ENCODE data around the gene ERI3. TPM values are rescaled to one million over a fixed set of nuclear protein-coding genes. Genes with fewer than 3 reads are reported as not detected.

ERI3 gene
- total and polyA plus RNA-seq, 9 of the 15 experiments (the other 6 are each of a cell fraction or from before 2014, with no cell fraction given), result 47.8 to 93.4 (median 67.2) TPM

- DNase-seq (ENCODE audit: extremely low read depth in 1 of 4, low spot score in 3 of 4), result no peak
- Histone ChIP-seq H3K9ac (ENCODE audit: insufficient read depth in 1 of 2, low read depth in 2 of 2, low read length in 2 of 2) (no peak overlapping the region), H3K9me3 (replicated peaks; ENCODE audit: control insufficient read depth, insufficient read depth, low read depth, low read length) (no peaks in the 10 kb centered on the region), H3K36me3 (ENCODE audit: control insufficient read depth, insufficient read depth, low read length) (peaks cover 84% of the 10 kb centered on the region; the same call in 2 of the 3 replicates), H3K4me3 (no peak overlapping the region), H4K20me1 (replicated peaks; ENCODE audit: control insufficient read depth, insufficient read depth, low read length) (no peaks in the 10 kb centered on the region), H3K27ac (ENCODE audit: extremely low read depth, low read depth, low read length) (no peak overlapping the region), H3K27me3 (ENCODE audit: control insufficient read depth in 2 of 2, insufficient read depth in 2 of 2, low read length in 2 of 2) (no peaks in the 10 kb centered on the region), H3K79me2 (ENCODE audit: control insufficient read depth, insufficient read depth, low read length) (no peaks in the 10 kb centered on the region), H2AFZ (ENCODE audit: low read depth, low read length) (no peak overlapping the region), H3K9me1 (ENCODE audit: control insufficient read depth, insufficient read depth, low read length) (no peaks in the 10 kb centered on the region), H3K4me1 (replicated peaks in 1 of 2; ENCODE audit: control insufficient read depth in 2 of 2, insufficient read depth in 2 of 2, low read length in 2 of 2) (no peaks in the 10 kb centered on the region; a peak in 1 of 5 replicates), H3K4me2 (ENCODE audit: insufficient read depth, low read length) (no peak overlapping the region)
- in situ Hi-C loops (cut with MboI), result no loop called here
- no peak for FAIRE-seq
- no peak for ATAC-seq
- WGBS (ENCODE audit: insufficient coverage, low coverage, missing lambda C conversion rate), result 88% methylated on average over 10 of the region's 10 CpGs
- BruUV-seq (replicated peaks), result no TSS peak
- ChIA-PET POLR2A (interaction anchor here (0.5 to 1.2 kb wide), 4 partner anchors 20 to 290 kb away, joined by 3 to 4 read pairs (median 3); no protein-coding TSS in a partner anchor), CTCF (ENCODE audit: low intra/inter-chr PET ratio) (no interaction called here)
- intact Hi-C loops (cut with micrococcal nuclease), result no loop called here
- TF ChIP-seq NR2C1 (IDR thresholded peaks at IDR 0.05) (peak; percentile 37; the same call in 1 of the 2 replicates), NR2C1 (tag; IDR thresholded peaks at IDR 0.05) (0 out of 2 replicates have a peak, but pooled peaks have one; percentile 23), HMG20B (CRISPR knock-in tag; IDR thresholded peaks at IDR 0.05) (no peak)
Observed at GRCh38 chr1:44312399-44313196, 42.5 kb downstream of the ERI3 start.

GRCh38 chr1:44310006-44310405 lies 45.1 kb downstream of the ERI3 start:
- CTCF ChIA-PET (ENCODE audit: low intra/inter-chr PET ratio), result no interaction called here
- Histone ChIP-seq H3K27me3 (ENCODE audit: control insufficient read depth in 2 of 2, insufficient read depth in 2 of 2, low read length in 2 of 2) (no peaks in the 10 kb centered on the region), H2AFZ (ENCODE audit: low read depth, low read length) (no peak overlapping the region), H3K9me3 (replicated peaks; ENCODE audit: control insufficient read depth, insufficient read depth, low read depth, low read length) (no peaks in the 10 kb centered on the region), H3K4me3 (no peak overlapping the region), H3K27ac (ENCODE audit: extremely low read depth, low read depth, low read length) (no peak overlapping the region), H4K20me1 (replicated peaks; ENCODE audit: control insufficient read depth, insufficient read depth, low read length) (no peaks in the 10 kb centered on the region), H3K9ac (ENCODE audit: insufficient read depth in 1 of 2, low read depth in 2 of 2, low read length in 2 of 2) (no peak overlapping the region), H3K79me2 (ENCODE audit: control insufficient read depth, insufficient read depth, low read length) (no peaks in the 10 kb centered on the region), H3K4me2 (ENCODE audit: insufficient read depth, low read length) (no peak overlapping the region), H3K9me1 (ENCODE audit: control insufficient read depth, insufficient read depth, low read length) (no peaks in the 10 kb centered on the region), H3K36me3 (ENCODE audit: control insufficient read depth, insufficient read depth, low read length) (peaks cover 84% of the 10 kb centered on the region; the same call in 2 of the 3 replicates), H3K4me1 (replicated peaks in 1 of 2; ENCODE audit: control insufficient read depth in 2 of 2, insufficient read depth in 2 of 2, low read length in 2 of 2) (no peaks in the 10 kb centered on the region)
- FAIRE-seq (no peak), ATAC-seq (no peak), DNase-seq (ENCODE audit: extremely low read depth in 1 of 4, low spot score in 3 of 4) (no peak)
- TF ChIP-seq ZBTB33 (CRISPR knock-in tag; IDR thresholded peaks at IDR 0.05) (no peak), STAT5A (IDR thresholded peaks at IDR 0.05; ENCODE audit: borderline replicate concordance, low read length) (no peak), SPI1 (IDR thresholded peaks at IDR 0.05; ENCODE audit: borderline replicate concordance, low read depth, low read length) (peak; percentile 54; the same call in 1 of the 2 replicates), ZNF695 (CRISPR knock-in tag; IDR thresholded peaks at IDR 0.05) (no peak)
- WGBS (ENCODE audit: insufficient coverage, low coverage, missing lambda C conversion rate), result 93% methylated on average over 3 of the region's 3 CpGs
- BruUV-seq (replicated peaks), result no TSS peak
- POLR2A ChIA-PET, result interaction anchor here (0.6 kb wide), 1 partner anchor 23 kb away, joined by 3 read pairs; no protein-coding TSS in a partner anchor
- intact Hi-C loops (cut with micrococcal nuclease) (no loop called here), in situ Hi-C loops (cut with MboI) (no loop called here)
